K562 (cell line): ENCODE results near the gene EPHB4. TPM values are rescaled to one million over a fixed set of nuclear protein-coding genes. Genes with fewer than 3 reads are reported as not detected.

Source experiments
- ATAC-seq: fragments of 200-7000 bp; cut with Tn5 transposase; 3 replicates; pipeline ENCODE4 v1.9.1; 2020; ENCODE audit warnings: moderate library complexity
- BruUV-seq: library from RNA; stranded (reverse); fragments of 400-500 nt; replicated peaks from 2 replicates; lab custom pipeline; 2021; lab: Mats Ljungman, UMichigan
- CTCF ChIA-PET: fragments of 300-600 bp; formaldehyde crosslinking; extraction: SDS; loops from one replicate; lab custom pipeline; 2021; ENCODE audit warnings: low intra/inter-chr PET ratio; lab: Yijun Ruan, JAX
- POLR2A ChIA-PET: fragments of 300-600, 350-650 bp; sonication (Branson Sonifier 250); formaldehyde crosslinking; extraction: SDS; loops from one replicate; lab custom pipeline; 2021; ENCODE audit warnings: antibody characterized with exemption, inconsistent platforms; lab: Yijun Ruan, JAX
- DNase-seq, 4 experiments: peaks; one replicate each; pipeline versions ENCODE4 v3.0.0 to v3.0.0-alpha.2; 2011 to 2018; ENCODE audit warnings: low spot score in 3 of 4, mixed read lengths in 3 of 4; ENCODE audit errors: extremely low read depth in 1 of 4
- FAIRE-seq: peaks from 2 replicates; lab custom pipeline; 2011; peaks lifted over from hg19 to GRCh38; lab: Jason Lieb, UNC
- H2AFZ ChIP-seq: 2 replicates; pipeline ENCODE4 v1.6.0; 2011; ENCODE audit warnings: low read depth, low read length, control low read depth, inconsistent platforms
- H3K27ac ChIP-seq: fragments of 200-600 bp; 3 replicates; pipeline ENCODE4 v1.8.0; 2011; ENCODE audit warnings: low read depth, mild to moderate bottlenecking, control low read depth, inconsistent platforms, low read length, moderate library complexity, mixed read lengths; ENCODE audit errors: extremely low read depth
- H3K27me3 ChIP-seq, 2 experiments: fragments of 300-600 bp in 1 of 2; 2 replicates in 1 of 2; 3 replicates in 1 of 2; pipeline versions ENCODE4 v1.6.0 to v1.8.0; 2011; ENCODE audit warnings: inconsistent platforms in 2 of 2, low read length in 2 of 2, mild to moderate bottlenecking in 1 of 2, mixed read lengths in 1 of 2, moderate library complexity in 1 of 2; ENCODE audit not compliant: control insufficient read depth in 2 of 2, insufficient read depth in 2 of 2
- H3K36me3 ChIP-seq: fragments of 300-600 bp; 3 replicates; pipeline ENCODE4 v1.8.0; 2011; ENCODE audit warnings: mild to moderate bottlenecking, low read length, inconsistent platforms; ENCODE audit not compliant: control insufficient read depth, insufficient read depth
- H3K4me1 ChIP-seq, 2 experiments: fragments of 200-600 bp in 1 of 2; replicated peaks in 1 of 2; 2 replicates in 1 of 2; 3 replicates in 1 of 2; pipeline versions ENCODE4 v1.5.1 to v1.8.0; 2011; ENCODE audit warnings: inconsistent platforms in 2 of 2, low read length in 2 of 2, mild to moderate bottlenecking in 1 of 2, mixed read lengths in 1 of 2, moderate library complexity in 1 of 2; ENCODE audit not compliant: control insufficient read depth in 2 of 2, insufficient read depth in 2 of 2
- H3K4me2 ChIP-seq: 2 replicates; pipeline ENCODE4 v1.6.1; 2011; ENCODE audit warnings: low read length, control low read depth, inconsistent platforms, mixed read lengths; ENCODE audit not compliant: insufficient read depth
- H3K4me3 ChIP-seq: fragments of 200-600 bp; sonication (generic), shearing (Covaris generic); 2 replicates; pipeline ENCODE4 v1.5.1; 2016; ENCODE audit warnings: control low read depth, inconsistent platforms
- H3K79me2 ChIP-seq: fragments of 200-600 bp; 3 replicates; pipeline ENCODE4 v1.8.0; 2011; ENCODE audit warnings: low read length, inconsistent platforms; ENCODE audit not compliant: control insufficient read depth, insufficient read depth
- H3K9ac ChIP-seq, 2 experiments: 2 replicates each; pipeline versions ENCODE4 v1.6.0 to v1.6.1; 2011; ENCODE audit warnings: low read depth in 2 of 2, low read length in 2 of 2, control low read depth in 1 of 2, inconsistent platforms in 1 of 2, mild to moderate bottlenecking in 1 of 2, mixed read lengths in 1 of 2; ENCODE audit not compliant: insufficient read depth in 1 of 2
- H3K9me1 ChIP-seq: one replicate; pipeline ENCODE4 v1.6.0; 2011; ENCODE audit warnings: inconsistent platforms, mild to moderate bottlenecking, low read length, moderate library complexity; ENCODE audit not compliant: control insufficient read depth, insufficient read depth
- H3K9me3 ChIP-seq: replicated peaks from 2 replicates; pipeline ENCODE4 v1.5.1; 2011; ENCODE audit warnings: low read depth, low read length, inconsistent platforms; ENCODE audit not compliant: control insufficient read depth, insufficient read depth
- H4K20me1 ChIP-seq: replicated peaks from 2 replicates; pipeline ENCODE4 v1.6.1; 2011; ENCODE audit warnings: low read length, inconsistent platforms, mixed read lengths; ENCODE audit not compliant: control insufficient read depth, insufficient read depth
- BACH1 ChIP-seq: fragments of 200-800 bp; sonication (Bioruptor generic); IDR thresholded peaks from 2 replicates; pipeline ENCODE4 v1.6.1; 2016; ENCODE audit warnings: missing genetic modification characterization, missing compliant biosample characterization
- CC2D1A ChIP-seq: fragments of 450-650 bp; IDR thresholded peaks from 2 replicates; pipeline ENCODE4 v1.6.1; 2017; ENCODE audit warnings: mild to moderate bottlenecking
- CEBPB ChIP-seq: fragments of 450-650 bp; IDR thresholded peaks from 2 replicates; pipeline ENCODE4 v1.6.1; 2016; ENCODE audit warnings: missing genetic modification characterization, missing compliant biosample characterization
- ZNF121 ChIP-seq: sonication (generic); formaldehyde crosslinking; conservative IDR thresholded peaks from 2 replicates; pipeline ENCODE4 v1.8.0; 2022; ENCODE audit warnings: missing genetic modification reagents
- WGBS: fragments of 100-300 bp; shearing (Covaris generic); methylation state at CpG from one replicate; pipeline ENCODE4 v1.1.6; 2016; ENCODE audit warnings: low coverage, mixed read lengths; ENCODE audit not compliant: insufficient coverage; ENCODE audit errors: missing lambda C conversion rate; 5-methylcytosine and 5-hydroxymethylcytosine counted together
- in situ Hi-C: fragments of 300-500 bp; cut with MboI; formaldehyde crosslinking; loops from 4 replicates; pipeline ENCODE4 v1.15.0; 2018; ENCODE audit warnings: inconsistent platforms, mixed read lengths
- intact Hi-C: fragments of 100-400 bp; cut with micrococcal nuclease; formaldehyde crosslinking; loops from 2 replicates; pipeline ENCODE4 v1.14.2; 2022
- polyA plus RNA-seq, 8 experiments: library from polyadenylated mRNA; depleted of rRNA in 4 of 8; stranded (reverse) in 5 of 8; unstranded in 3 of 8; fragments of >200 nt; fragmentation: Nextera tagmentation in 2 of 8; fragmentation: Illumina TruSeq in 1 of 8; extraction: Ambion mirVana in 2 of 8; extraction: Trizol in 1 of 8; gene quantifications; 2 replicates each; pipeline versions ENCODE4 v1.2.1 to v1.2.3, GENCODE V29; 2011 to 2014; ENCODE audit warnings: inconsistent platforms in 1 of 8, missing spikeins in 1 of 8
- total RNA-seq, 7 experiments: library from RNA; depleted of rRNA in 6 of 7; stranded (reverse); fragments of >200 nt in 6 of 7; fragmentation: Illumina TruSeq in 2 of 7; extraction: Trizol in 2 of 7; gene quantifications; 2 replicates each; pipeline versions ENCODE4 v1.2.1 to v1.2.3, GENCODE V29; 2011 to 2021; ENCODE audit warnings: low replicate concordance in 1 of 7
- TF ChIP-seq, protein P1 (sequence below): fragments of 250-450 bp; sonication (Bioruptor Pico); IDR thresholded peaks from 2 replicates; pipeline ENCODE4 v1.5.0; 2020; ENCODE audit warnings: mild to moderate bottlenecking

EPHB4 gene
- total and polyA plus RNA-seq, 9 of the 15 experiments (the other 6 are each of a cell fraction or from before 2014, with no cell fraction given), result 1.2 to 82.1 (median 37.9) TPM

DNA sequence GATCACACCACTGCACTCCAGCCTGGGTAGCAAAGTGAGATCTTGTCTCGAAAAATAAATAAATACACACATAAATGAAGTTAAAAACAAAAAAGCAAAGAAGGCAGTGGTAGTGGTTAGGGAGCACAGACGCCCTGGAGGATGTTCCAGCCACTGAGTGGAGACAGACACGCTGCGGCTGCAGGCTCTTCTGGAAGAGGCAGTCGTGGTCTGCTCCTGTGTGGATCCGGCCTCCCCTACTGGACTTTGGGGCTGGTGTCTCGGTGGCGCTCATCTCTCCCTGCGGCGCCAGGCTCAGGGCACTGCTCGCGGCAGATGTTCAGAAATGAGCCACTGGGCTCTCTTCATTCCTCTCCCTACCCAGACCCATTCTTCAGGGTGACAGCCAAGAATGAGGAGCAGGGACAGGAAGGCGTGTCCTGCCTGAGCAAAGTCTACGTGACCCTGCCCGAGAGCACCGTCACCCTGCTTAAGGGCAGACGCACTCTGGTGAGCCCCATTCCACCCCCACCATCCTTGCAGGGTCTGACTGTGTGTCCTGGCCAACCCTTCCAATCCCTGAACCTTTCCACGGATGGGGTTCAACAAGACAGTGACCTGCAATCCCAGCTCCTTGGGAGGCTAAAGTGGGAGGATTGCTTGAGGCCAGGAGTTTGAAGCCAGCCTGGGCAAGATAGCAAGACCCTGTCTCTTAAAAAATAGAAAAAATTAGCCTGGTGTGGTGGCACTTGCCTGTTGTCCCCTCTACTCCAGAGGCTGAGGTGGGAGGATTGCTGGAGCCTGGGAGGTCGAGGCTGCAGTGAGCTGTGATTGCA is 67.8 kb downstream of the EPHB4 start:
- Histone ChIP-seq H3K4me1 (peaks cover 0 to 5% of the 10 kb centered on the region in 2 experiments; a peak in 2 of 5 replicates), H3K9me3 (no peaks in the 10 kb centered on the region)
- TF ChIP-seq CC2D1A, result no peak
- no peak for TF ChIP-seq BACH1 (tag)
- TF ChIP-seq ZNF121, result peak; percentile 83
- TF ChIP-seq, all 486 proteins: peak for 1
- Histone ChIP-seq H3K36me3 (no peaks in the 10 kb centered on the region), H3K9me1 (peaks cover 4% of the 10 kb centered on the region), H3K4me2 (no peak overlapping the region), H3K4me3 (no peak overlapping the region), H3K9ac (peak overlapping the region in 1 of 2 experiments; percentile 18; a peak in 1 of 4 replicates), H2AFZ (no peak overlapping the region), H3K79me2 (no peaks in the 10 kb centered on the region), H4K20me1 (peaks cover 7% of the 10 kb centered on the region), H3K27ac (no peak overlapping the region), H3K27me3 (peaks cover 50 to 81% of the 10 kb centered on the region in 2 experiments)
- ChIA-PET CTCF (no interaction called here), POLR2A (interaction anchor here (0.6 to 1.0 kb wide), 3 partner anchors 9 to 43 kb away, joined by 3 to 4 read pairs (median 3); no protein-coding TSS in a partner anchor)
- no TSS peak for BruUV-seq
- intact Hi-C loops (no loop called here), in situ Hi-C loops (no loop called here)
- FAIRE-seq, result peak; percentile 59
- peak; percentile 53 for ATAC-seq
- WGBS, result 8% methylated on average over 19 of the region's 19 CpGs
- peak in 1 of 4 experiments; percentile 18 for DNase-seq

DNA sequence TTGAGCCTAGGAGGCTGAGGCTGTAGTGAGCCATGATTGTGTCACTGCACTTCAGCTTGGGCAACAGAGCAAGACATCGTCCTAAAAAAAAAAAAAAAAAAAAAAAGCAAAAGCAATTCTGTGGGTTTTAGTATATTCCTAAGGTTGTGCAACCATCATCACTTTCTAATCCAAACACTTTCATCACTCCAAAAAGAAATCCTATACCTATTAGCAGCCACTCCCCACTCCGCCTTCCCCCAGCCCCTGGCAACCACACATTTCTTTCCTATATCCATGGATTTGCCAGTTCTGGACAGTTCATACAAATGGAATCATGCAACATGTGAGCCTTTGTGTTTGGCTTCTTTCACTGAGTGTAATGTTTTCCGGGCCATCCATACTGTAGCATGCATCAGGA is 73.6 kb downstream of the EPHB4 start:
- Histone ChIP-seq H3K4me2 (no peak overlapping the region), H2AFZ (no peak overlapping the region), H4K20me1 (no peaks in the 10 kb centered on the region), H3K27ac (no peak overlapping the region), H3K79me2 (no peaks in the 10 kb centered on the region), H3K9me3 (no peaks in the 10 kb centered on the region), H3K36me3 (no peaks in the 10 kb centered on the region), H3K27me3 (peaks cover 38 to 54% of the 10 kb centered on the region in 2 experiments), H3K9ac (no peak overlapping the region), H3K4me1 (peaks cover 0 to 5% of the 10 kb centered on the region in 2 experiments; a peak in 2 of 5 replicates), H3K4me3 (no peak overlapping the region), H3K9me1 (no peaks in the 10 kb centered on the region)
- ATAC-seq, result no peak
- TF ChIP-seq, protein P1, sequence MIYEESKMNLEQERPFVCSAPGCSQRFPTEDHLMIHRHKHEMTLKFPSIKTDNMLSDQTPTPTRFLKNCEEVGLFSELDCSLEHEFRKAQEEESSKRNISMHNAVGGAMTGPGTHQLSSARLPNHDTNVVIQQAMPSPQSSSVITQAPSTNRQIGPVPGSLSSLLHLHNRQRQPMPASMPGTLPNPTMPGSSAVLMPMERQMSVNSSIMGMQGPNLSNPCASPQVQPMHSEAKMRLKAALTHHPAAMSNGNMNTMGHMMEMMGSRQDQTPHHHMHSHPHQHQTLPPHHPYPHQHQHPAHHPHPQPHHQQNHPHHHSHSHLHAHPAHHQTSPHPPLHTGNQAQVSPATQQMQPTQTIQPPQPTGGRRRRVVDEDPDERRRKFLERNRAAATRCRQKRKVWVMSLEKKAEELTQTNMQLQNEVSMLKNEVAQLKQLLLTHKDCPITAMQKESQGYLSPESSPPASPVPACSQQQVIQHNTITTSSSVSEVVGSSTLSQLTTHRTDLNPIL (CRISPR knock-in tag), result no peak
- peak; percentile 66 for TF ChIP-seq CEBPB
- in situ Hi-C loops, result no loop called here
- intact Hi-C loops, result no loop called here
- ChIA-PET POLR2A (interaction anchor here (0.7 to 1.1 kb wide), 2 partner anchors 17 to 41 kb away, joined by 3 to 4 read pairs; no protein-coding TSS in a partner anchor), CTCF (no interaction called here)
- FAIRE-seq, result no peak
- no peak for DNase-seq
- BruUV-seq, result no TSS peak
- WGBS, result 10% methylated on average over 3 of the region's 3 CpGs
